GM19238 (cell line): ENCODE results near the gene SMIM44.

Experiments
- DNase-seq: peaks from one replicate; pipeline ENCODE4 v3.0.0; 2011; ENCODE audit warnings: low spot score; ENCODE audit not compliant: insufficient read length

SMIM44 gene

DNA sequence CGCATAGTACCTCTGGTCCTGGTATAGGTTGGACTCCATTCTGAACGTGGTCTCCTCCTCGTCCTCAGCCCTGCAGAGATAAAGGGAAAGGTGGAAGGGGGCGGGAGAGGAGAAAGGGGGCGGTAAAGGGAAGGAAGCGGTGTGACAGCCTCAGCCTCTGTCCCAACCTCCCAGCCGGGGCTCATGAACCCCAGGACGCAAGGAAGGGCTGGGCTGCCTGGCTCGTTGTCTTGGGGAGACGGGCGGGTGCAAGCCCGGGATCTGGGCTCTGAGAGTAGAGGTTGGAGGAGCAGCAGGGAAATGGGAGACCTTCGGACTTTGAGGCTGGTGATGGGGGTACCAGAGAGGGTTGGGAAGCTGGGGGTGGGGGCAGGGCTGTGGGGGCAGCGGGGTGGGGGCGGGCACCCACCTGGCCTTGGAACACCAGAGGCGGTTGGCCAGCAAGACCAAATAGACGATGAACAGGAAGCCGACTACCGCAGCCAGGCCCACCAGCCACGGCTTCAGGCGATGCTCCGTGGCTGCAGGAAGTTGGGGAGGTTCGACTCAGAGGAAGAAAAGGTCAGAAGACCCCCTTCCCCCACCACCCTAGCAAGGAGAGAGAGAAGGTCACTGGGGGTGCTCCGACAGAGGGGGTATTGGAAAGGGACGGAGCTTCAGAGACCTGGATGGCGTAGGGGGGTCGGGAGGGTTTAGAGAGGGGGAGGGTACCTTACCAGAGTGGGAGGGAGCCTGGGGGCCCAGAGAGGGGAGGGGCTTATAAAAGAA, 4.6 kb downstream of the SMIM44 start:
- no peak for DNase-seq

DNA sequence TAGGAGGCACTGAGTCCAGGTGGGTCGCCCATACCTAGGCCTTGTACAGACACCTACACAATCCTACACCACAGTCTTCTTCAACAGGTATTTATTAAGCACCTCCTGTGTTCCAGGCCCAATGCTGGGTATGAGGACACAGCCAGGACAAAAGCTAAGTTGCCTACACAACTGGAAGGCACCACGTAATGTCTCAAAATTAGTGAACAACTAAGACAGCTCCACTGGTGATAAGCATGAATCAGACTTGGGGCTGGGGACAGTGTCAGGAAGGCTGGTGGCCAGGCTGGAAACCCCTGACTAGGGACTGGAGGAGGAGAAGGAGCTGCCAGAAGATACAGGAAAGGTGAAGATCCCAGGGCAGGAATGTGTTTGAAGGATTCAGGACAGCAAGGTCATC, 5.3 kb downstream of the SMIM44 start:
- no peak for DNase-seq

DNA sequence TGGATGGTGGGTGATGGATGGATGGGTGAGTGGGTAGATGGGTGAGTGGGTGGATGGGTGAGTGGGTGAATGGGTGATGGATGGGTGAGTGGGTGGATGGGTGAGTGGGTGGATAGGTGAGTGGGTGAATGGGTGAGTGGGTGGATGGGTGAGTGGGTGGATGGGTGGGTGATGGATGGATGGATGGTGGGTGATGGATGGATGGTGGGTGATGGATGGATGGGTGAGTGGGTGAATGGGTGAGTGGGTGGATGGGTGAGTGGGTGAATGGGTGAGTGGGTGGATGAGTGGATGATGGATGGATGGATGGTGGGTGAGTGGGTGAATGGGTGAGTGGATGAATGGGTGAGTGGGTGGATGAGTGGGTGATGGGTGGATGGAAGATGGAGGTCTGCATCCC, 5.7 kb downstream of the SMIM44 start:
- DNase-seq = no peak

DNA sequence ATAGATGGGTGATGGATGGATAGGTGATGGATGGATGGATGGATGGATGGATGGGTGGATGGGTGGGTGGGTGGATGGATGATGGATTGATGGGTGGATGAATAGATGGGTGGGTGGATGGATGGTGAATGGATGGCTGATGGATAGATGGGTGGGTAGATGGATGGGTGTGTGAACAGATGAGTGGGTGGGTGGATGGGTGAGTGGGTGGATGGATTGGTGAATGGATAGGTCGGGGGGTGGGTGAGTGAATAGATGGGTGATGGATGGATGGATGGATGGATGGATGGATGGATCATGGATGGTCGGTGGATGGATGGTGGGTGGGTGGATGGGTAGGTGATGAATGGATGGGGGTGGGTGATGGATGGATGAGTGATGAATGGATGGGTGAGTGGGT, 6.4 kb downstream of the SMIM44 start:
- no peak for DNase-seq

DNA sequence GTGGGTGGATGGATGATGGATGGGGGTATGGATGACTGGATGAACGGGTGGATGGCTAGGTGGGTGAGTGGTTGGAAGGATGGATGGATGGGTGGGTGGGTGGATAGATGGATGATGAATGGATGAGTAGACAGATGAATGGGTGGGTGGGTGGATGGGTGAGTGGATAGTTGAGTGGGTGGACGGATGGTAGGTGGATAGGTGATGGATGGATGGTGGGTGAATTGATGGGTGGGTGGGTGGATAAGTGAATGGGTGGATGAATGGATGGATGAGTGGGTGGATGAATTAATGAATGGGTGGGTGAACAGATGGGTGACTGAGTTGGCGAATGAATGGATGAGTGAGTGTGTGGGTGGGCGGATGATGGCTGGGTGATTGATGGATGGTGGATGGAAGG, 7.8 kb downstream of the SMIM44 start:
- no peak for DNase-seq

DNA sequence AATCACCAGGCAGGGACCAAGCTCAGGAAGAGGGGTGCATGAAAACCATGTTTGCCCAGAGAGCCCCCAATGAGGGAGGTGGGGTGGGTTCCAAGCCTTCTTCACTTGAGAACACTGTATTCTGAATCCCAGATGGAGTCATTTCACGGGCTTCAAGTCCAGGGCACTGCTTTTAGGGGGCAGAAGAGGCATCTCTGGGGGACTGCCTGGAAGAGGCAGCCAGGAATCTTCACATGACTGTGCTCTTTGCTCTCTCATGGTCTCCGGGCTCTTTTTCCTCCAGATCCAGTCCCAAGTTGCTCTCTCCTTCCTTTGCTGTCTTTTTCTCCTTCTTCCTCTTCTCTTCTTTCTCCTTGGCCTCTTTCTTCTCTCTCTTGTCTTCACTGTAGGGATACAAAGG, 8.6 kb downstream of the SMIM44 start:
- no peak for DNase-seq

DNA sequence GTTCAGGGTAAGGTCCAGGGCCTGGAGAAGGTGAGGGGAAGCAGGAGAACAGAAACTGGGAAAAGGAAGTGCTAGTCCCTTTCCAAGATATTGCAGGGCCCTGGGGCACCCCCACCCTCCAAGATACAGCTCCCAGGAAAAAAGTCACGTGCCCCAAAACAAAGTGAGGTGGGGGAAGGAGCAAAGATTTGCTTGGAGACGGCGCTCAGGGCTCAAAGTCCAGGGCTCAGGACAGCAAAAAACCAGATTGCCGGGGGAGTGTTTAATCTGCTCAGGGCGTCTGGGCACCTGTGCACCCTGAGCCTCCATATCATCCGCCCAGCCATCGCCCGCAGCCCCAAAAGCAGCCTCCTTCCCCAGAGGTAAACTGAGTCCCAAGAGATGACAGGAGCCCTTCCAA, 9.2 kb downstream of the SMIM44 start:
- no peak for DNase-seq

DNA sequence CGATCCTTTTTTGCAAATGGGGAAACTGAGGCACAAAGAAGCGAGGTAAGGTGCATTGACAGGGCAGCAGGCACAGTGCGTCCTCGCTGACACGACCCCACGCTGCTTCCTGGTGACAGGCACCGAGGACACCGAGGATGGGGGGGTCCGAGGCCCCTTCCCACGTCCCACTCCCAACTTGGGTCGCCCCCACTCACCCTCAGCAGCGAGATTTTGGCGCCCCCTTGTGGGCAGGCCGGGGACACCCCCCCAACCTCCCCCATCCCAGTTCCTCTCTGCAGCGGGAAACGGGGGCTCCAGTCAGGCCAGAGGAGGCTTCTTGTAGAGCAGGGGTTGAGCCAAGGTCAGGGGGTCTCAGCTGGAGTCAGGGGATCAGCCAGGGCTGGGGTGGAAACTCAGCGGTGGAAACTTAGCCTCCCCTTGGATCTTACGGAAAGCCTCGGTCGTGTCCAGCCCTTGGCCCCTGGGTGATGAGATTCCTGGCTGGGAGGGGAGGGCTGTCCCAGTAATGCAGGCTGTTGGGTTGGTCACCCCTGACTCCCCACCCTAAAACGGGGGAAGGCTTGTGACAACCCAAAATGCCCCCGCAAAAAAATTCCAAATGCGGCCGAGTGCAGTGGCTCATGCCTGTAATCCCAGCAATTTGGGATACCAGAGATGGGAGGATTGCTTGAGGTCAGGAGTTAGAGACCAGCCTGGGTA, 11.1 kb downstream of the SMIM44 start:
- DNase-seq = no peak

DNA sequence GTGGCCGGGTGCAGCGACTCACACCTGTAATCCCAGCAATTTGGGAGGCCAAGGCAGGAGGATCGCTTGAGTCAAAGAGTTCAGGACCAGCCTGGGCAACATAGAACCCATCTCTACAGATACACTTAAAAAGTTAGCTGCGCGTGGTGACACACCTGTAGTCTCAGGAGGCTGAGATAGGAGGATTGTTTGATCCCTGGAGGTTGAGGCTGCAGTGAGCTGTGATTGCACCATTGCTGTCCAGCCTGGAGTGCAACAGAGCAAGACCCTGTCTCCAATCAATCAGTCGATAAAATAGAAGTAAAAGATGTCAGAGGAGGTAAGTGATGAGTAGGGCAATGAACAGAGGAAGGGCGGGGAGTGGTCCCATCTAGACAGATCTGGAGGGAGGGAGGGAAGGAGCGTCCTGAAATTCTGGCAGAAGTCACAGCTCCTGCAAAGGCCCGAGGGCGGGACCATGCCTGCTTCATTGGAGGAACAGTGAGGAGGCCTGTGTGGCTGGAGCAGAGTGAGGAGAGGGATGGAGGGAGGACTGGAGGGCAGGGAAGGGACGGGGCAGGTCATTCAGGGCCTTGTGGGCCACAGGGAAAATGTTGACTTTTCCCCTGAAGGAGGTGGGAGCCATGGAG, 12.6 kb downstream of the SMIM44 start:
- DNase-seq = no peak

DNA sequence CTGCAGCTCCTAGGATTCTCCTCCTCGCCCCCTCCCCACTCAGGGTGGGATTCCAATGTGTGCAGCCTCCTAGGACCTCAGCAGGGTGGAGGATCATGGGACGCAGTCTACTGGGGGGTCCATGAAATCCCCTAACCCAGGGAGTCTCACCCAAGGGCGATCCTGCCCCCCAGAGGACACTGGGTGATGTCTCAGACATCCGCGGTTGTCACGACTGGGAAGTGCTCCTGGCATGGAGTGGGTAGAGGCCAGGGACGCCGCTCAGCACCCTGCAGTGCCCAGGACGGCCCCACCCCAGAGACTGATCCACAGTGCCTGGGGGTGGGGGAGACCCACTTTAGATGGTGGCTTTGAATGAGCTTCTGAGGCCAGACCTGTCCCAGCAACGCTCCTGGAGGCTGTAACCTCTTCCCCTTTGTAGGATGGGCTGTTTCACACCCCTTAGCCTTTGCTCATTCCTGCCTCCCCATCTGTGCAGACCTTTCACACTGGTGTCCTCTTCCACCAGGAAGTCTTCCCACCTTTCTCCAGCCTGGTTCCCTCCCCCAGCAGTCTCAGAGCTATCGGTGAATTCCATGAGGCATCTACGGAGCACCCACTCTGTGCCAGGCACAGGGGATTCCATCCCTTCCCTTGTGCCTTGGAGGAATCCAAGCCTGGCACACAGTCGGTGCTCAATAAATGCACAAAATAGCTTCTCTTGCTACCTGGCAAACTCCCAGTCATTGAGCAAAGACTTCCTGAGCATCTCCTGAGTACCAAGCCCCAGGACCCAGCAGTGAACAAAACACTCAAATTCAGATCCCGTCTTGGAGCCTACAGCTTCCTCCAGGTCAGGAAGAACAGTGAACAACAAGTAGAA, 13.4 kb downstream of the SMIM44 start:
- DNase-seq = no peak

DNA sequence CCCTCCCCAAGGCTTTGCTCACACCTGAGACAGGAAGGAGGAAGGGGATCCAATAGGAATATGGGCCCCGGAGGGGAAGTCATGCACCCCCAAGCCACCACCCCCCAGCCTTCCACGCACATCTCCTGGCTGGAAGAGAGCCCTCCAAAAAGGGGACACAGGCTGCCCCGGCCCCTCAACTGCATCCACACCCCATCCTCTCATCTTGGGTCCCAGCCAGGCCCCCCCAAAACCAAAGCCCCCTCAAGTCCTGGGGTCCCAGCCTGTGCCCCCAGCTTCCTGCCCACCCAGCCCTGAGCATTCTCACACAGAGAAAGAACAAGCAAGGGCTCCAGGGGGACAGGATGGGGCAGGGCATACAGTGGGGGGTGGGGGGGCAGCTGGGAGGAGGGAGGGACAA, 15.0 kb downstream of the SMIM44 start:
- DNase-seq = no peak

DNA sequence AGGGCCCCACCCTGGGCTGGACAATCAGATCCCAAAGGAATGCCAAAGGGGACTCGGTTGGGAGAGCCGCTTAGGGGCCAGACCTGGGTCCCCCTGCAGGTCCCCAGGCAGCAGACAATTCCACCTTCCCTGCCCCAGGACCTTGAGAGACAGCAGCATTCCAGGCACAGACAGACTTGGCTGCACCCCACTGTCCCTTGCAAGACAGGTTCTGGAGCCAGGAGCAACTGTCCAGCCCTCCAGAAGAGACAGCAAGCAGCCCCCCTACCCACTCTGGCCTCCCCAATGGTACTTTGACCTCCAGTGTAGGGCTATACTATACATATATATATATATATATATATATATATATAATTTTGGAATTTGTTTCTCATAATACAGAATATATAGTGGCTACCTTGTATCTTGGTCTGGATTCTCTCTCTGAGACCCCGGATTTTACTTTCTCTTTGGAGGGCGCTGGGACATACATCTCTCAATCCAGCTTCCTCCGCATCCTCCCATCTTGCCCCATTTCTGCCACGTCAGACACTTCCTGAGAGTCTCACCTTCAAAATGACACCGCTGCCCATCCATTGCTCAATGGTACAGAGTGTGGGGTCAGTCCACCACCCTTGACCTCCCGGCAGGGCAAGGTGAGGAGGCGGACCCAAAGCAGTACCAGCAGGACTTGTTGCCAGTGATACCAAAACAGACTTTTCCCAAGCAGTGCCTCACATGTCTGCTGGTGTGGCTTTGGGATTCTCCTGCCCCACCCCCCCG, 15.6 kb downstream of the SMIM44 start:
- DNase-seq = no peak

DNA sequence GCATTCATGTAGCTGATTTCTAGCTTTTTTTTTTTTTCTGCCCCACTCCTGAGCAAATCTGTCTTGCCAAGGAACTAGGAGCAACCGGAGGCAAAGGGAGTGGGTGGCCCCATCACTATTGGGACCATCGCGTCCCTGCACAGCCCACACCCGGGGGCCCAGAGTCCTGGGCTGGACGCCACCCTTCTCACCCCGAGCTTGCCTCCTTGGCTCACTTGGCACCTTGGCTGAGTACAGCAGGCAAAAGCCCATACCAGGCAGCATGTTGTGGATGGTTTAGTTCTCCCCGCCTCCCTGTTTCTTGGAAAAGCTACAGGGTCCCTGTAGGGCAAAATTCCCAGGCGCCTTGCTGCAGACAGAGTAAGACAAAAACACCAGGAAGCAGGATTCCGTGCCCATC, 16.6 kb downstream of the SMIM44 start:
- DNase-seq = no peak

DNA sequence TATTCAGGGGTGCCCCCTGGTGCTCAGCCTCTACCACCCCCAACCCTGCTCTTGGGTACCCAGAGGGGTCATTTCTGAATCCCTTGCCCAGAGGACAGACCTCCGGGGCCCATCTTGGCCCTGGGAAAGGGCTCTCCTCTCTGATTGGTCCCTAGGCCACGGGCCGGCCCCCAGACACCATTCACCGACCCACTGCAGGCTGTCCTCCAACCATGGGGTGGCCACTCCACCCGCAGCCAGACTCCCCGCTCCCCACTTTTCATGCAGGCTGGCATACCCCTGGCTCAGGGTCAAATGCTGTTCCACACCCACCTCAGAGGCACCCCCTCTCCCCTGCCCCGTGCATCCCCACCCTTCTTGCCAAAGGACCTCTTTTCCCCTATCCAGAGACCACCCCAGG, 17.7 kb downstream of the SMIM44 start:
- DNase-seq = no peak

DNA sequence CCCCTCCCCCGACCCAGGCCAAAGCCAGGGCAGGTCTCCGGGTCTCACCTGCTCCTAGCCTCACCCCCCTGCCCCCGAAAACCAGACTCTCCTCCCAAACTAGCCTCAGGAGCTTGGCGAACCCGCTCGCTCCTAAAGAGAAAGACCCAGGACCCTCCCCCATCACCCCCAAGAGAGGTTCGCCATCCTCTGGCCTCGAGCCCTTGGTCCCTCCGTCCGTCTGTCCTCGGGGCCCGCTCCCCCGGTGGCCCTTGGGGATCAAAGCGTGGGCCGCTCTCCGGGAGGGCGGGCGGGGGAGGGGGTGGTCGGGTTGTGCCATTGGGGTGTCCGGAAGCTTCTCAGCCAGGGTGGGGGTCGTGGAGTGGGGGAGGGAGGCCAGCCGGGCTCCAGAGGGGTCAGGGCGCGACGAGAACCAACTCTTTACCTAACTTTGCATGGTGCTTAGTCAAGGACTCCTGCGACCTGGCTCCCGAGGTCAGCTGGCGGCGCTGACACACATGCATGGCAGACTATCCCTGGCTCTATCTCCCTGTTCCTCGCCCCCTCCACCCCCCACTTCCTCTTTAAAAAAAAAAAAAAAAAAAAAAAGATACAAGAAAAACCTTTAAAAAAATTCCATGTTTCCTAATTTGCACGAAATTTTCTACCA, 18.5 kb downstream of the SMIM44 start:
- DNase-seq = no peak

DNA sequence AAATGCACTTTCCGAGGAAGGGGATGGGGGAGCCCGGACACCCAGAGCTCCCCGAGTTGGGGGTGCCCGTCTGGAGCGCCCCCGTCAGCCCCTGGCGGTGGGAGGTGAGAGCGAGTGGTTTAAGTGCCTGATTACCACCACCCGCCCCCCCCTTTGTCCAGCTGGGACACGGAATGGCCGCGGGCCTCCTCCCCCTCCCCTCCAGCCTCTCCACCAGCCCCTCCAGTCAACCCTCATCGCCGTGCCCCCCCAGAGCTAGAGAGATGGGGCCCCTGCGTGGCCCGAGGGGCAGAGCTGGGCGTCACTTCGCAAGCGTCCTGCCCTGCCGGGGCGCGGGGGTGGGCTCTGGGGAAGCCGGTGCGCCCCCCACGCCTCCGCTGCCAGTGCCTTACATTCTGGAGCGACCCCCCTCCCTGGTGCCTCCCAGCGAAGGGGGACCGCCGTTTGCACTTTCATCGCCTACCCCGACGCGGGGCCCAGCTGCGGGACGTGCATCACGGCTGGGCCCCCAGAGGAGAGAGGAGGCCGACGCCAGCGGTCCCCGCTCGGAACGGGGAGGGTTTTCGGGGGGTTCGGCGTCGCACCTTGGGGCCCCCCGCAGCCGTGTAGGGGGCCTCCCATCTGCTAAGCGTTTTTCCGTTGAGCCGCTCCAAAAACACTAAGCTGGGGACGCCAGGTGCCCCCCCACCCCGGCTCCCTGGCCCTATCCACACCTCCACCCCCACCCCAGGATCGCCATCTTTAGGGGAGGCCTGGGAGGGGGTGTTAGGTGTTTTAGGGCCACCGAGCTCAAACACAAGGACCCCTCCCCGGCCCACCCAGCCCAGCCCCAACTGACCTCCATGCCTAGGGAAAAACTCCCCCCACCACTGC, 19.3 kb downstream of the SMIM44 start:
- DNase-seq = no peak

DNA sequence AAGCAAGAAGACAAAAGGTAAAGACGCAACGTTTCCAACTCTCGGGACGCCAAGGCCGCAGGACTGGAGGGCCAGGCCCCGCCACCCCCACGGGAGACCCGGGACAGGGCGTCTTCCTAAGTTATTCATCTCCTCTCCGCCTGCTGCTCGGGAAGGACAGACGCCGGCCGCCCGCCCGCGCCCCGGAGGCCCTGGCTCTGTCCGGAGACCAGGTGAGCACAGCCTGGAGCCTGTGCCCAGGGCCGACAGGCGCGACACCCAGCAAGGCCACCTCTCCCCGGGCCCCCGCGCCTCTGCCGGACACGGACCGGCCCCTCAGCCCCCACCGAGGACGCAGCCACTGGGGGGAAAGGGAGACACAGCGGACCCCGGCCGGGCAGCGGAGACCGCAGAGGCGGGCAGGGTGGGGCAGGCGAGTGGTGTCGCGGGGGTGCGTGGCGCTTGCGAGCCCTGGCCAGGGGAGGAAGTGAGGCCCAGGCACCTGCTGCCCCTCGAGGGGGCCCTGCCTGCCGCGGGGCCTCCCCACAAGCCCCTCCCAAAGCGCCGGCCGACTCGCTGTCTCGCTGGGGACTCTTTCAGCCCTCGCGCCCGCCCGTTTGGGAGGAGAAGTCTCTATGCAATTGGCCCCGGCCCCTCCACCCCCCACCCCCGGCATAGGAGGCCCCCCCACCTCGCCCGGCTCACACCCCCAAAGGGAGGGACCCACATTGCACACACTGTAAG, 20.1 kb downstream of the SMIM44 start:
- DNase-seq = no peak

DNA sequence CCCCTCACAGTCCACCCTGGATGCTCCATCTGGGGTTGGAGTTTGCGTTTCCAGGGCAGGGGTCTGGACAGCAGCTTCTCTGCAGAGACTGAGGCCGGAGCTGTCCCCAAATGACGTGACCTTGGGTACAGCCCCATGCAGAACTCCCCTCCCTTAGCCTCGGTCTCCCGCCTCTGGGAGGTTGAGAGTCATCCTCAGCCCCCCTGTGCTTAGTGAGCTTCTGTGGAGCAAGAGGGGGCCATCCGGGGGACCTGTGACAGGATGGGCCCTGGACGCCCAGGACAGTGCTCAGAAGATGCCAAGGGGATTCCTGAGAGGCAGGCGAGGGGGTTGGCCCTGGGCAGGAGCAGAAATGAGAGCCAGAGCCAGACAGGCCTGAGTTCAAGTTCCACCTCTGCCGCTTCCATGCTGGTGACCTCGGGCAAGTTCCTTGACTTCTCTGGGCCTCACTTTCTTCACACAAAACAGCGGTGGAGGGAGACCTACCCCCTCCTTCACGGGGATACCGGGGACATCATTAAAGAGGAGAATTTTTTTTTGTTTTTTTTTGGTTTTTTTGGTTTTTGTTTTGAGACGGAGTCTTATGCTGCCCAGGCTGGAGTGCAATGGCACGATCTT, 23.2 kb downstream of the SMIM44 start:
- no peak for DNase-seq
